ENCODE measurements around the gene DENND1A.

The DENND1A gene

GRCh38 chr9:123530244-123530643, 399.7 kb downstream of the DENND1A start:
- DNase-seq (ENCODE audit: low read depth): no peak

GRCh38 chr9:123528501-123528900, 401.4 kb downstream of the DENND1A start:
- no peak for DNase-seq (ENCODE audit: low read depth)

DNA sequence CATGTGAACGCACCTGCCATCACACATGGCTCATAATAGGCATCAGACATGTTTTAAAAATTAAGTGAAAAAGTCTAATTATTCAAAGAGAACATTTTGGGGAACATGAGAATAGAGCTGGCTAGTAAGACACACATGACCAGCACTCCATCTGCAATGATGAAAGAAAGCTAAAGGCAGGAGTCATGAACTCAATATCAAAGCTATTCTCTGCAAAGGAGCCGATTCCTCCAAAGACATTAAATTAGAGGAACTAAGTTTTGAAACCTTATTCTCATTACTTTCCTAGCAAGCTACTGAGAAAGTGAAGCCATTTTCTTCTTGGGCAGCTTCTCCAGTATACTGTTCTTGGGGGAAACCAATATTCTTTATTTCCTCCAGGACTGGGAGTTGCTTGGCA, 401.9 kb downstream of the DENND1A start:
- no peak for DNase-seq (ENCODE audit: low read depth)

GRCh38 chr9:123525957-123526356, 404.0 kb downstream of the DENND1A start:
- DNase-seq (ENCODE audit: low read depth): no peak

DNA sequence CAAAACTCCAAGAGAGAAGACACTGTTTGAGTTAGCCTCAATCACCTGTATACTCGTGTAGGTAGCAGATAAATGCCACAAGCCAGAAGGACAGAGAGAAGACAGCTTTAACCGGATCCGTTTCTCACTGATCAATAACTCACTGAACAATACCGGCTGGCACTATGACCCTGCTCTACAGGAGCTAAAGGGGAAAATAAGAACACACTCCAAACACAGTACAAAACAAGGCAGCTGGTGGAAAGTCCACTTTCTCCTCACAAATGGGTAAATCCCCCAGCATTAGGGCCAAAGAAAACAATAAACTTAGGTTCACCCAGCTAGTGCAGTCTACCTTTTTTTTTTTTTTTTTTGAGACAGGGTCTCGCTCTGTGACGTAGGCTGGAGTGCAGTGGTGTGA, 404.5 kb downstream of the DENND1A start:
- no peak for DNase-seq (ENCODE audit: low read depth)

GRCh38 chr9:123524866-123525265, 405.1 kb downstream of the DENND1A start:
- DNase-seq (ENCODE audit: low read depth): no peak

DNA sequence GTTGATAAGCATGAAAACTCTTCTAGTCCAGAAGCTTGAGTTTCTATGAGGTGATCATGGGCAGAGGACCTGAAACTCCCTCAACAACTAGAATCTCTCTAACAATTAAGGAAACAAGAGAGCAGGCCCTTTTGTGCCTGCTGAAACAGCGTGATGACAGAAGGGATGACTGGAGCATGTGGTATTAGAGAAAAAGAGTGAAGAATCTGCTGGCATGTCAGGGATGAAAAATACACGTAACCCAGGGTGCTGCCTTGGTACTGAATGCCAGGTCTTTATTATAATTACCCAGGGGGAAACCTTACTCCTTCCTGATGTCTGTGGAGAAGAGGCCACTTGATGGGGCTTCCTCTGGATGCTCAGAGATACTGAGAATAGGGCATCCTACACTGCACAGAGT, 406.1 kb downstream of the DENND1A start:
- no peak for DNase-seq (ENCODE audit: low read depth)

DNA sequence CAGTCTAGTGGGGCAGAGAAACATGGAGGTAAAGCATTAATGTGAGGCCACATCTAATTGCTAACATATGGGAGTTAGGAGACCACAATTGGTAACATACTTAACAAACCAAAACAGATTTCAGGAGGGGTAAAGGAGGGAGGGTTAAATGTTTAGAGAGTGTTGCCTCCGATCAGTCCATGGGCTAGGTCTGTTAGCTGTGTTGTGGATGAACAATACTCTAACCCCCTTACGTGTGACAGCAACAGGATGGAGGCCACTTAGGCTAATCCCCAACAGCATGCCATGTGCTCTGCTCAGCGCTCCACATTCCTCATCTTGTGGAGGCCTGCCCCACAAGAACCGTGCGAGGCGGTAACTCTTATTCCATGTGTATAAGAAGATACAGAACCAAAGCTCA, 406.9 kb downstream of the DENND1A start:
- peak; percentile 3 for DNase-seq (ENCODE audit: low read depth)

GRCh38 chr9:123522251-123522650, 407.7 kb downstream of the DENND1A start:
- DNase-seq (ENCODE audit: low read depth): no peak

DNA sequence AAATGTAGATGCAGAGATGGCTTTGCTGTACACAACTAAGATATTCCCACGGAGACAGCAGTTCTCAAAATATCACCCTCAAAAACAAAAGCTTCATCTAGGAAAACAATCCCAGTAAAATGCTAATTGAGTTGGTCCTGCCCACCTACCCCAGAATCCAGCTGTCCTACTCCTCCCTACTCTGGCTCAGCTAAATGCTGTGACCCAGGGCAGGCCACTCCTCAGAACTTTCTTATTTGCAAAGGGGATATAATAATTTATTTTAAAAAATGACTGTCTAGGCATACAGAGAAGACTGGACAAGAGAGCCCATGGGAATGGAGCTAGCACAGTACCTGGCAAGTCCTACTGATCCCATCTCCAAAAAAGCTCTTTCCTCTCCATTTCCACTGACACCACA, 411.6 kb downstream of the DENND1A start:
- DNase-seq (ENCODE audit: low read depth): no peak

DNA sequence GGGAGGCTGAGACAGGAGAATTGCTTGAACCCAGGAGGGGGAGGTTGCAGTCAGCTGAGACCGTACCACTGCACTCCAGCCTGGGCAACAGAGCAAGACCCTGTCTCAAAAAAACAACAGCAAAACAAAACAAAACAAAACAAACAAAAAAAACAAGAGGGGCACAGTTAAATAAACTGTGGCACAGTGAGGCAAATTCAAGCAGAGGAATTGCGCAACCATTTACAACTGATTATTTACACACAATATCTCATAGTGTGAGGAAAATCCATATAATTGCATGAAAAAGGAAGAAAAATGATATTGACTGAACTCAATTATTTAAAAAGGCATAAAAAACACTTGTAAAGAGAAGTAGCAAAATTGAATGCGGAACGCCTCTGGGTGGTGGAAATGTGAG, 412.4 kb downstream of the DENND1A start:
- DNase-seq (ENCODE audit: low read depth): no peak

GRCh38 chr9:123514766-123515165, 415.2 kb downstream of the DENND1A start:
- DNase-seq (ENCODE audit: low read depth): peak; percentile 5

DNA sequence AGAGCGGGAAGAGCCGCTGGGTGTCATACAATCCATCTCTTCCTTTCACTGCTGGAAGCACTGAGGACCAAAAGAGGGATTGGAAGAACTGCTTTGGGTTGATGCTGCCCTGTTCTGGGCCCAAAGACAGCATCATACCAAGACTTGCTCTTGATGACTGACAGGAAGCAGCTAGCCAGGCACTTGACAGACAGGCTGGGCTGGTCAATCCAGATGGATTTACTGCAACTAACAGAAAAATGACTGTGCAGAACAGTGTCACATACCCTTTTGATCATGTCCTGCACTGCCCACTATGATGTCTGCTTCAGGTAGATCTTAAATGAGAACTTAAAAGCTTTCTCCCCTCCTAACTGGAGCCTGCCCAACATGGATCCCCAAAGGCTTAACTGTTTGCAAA, 416.4 kb downstream of the DENND1A start:
- DNase-seq (ENCODE audit: low read depth): no peak

DNA sequence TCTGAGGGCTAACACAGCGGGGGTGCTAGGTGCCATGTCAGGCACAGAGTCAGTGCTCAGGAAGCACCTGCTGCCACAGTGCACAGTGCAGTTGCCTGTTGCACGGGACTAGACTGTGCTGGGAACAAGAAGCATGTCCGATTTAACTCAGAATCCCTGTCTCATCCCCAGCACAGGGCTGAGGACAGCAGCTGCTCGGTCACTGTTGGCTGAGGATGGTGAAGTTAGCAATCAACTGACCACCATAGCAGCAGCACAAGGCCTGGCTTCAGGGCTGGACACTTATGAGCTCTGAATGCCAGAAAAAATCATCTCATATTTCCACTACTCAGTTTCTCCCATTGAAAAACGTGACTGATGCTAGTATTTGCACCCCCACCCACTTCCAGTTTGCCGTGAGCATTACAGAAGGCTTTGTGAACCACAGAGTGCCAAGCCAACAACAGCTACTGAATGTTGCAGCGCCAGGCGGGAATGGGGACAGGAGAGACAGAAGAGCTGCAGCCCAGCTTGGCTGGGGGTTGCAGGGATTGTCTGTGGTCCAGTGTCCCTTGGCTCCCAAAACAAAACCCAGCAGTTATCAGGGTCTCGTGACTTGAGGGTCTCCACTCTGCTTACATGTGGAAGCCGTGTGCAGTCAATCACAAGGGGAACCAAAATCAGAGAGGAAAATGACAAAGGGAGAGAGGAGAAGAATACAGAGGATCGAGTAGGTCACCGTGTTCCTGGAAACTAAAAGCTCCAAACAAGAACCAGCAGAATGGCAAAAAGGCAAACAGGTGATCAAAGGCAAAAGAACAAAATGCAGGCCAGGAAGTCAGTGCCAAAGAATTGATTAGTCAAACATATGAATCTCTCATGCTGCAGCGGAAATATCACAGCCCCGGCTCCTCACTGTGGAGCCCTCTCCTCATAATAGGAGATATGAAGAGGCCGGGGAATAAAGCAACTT, 418.3 kb downstream of the DENND1A start:
- DNase-seq (ENCODE audit: low read depth): no peak

DNA sequence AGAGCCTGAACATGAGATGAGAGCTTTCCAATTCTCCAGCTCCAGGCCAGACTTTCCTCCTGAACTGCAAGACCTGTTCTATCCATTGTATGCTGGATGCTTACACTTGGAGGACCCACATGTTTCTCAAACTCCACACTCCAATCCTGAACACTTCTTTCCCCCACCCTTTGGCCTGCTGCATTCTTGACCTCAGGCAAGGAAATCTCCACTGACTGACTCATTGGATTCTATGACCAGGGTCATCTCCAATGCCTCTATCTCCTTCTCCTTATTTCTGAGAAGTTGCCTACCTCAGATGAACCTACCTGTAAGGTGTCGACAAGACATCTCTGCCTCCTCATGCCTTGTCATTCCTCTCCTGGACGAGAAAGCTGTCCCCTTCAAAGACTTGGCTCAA, 420.3 kb downstream of the DENND1A start:
- no peak for DNase-seq (ENCODE audit: low read depth)

DNA sequence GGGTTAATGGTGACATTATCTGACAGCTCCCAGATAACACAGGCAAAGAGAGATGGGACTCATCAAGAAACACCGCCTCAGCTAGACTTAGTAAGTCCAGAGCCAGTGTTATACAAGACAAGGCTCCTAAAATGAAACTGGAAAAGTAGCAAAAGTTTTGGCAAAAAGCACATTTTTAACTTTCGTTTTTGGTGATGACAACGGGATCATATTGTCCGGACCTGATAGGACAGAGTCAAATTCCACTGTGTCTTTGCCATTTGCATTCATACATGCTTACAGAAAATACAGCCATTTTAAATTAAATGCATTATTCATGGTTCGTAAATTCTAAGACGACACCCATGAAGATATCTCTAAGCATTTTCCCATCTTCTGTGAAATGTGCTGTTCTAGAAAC, 421.9 kb downstream of the DENND1A start:
- no peak for DNase-seq (ENCODE audit: low read depth)

DNA sequence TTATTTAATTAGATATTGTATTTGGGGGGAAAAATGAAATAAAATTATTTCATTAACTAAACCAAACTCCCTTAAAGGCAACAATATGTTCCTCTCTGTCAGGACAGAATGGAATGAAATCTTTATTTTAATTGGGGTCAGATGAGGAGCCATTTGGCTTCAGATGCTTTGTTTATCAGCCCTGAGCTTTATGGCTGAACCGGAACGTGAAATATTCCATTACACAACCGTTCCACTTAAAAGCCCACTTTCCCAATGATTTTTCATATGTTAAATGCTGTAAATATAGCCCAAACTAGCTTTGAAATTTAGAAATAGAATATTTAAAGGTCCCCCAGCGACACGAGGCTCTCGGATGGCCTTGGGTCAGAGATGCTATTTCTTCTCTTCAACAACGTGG, 424.4 kb downstream of the DENND1A start:
- DNase-seq (ENCODE audit: low read depth): no peak

GRCh38 chr9:123500336-123500735, 429.6 kb downstream of the DENND1A start:
- no peak for DNase-seq (ENCODE audit: low read depth)

GRCh38 chr9:123497830-123498229, 432.1 kb downstream of the DENND1A start:
- DNase-seq (ENCODE audit: low read depth): no peak

GRCh38 chr9:123495731-123496130, 434.2 kb downstream of the DENND1A start:
- DNase-seq (ENCODE audit: low read depth): no peak

- DNase-seq (ENCODE audit: low read depth): no peak
Observed at GRCh38 chr9:123493627-123494026, 436.3 kb downstream of the DENND1A start.

GRCh38 chr9:123490688-123491087, 439.2 kb downstream of the DENND1A start:
- no peak for DNase-seq (ENCODE audit: low read depth)

DNA sequence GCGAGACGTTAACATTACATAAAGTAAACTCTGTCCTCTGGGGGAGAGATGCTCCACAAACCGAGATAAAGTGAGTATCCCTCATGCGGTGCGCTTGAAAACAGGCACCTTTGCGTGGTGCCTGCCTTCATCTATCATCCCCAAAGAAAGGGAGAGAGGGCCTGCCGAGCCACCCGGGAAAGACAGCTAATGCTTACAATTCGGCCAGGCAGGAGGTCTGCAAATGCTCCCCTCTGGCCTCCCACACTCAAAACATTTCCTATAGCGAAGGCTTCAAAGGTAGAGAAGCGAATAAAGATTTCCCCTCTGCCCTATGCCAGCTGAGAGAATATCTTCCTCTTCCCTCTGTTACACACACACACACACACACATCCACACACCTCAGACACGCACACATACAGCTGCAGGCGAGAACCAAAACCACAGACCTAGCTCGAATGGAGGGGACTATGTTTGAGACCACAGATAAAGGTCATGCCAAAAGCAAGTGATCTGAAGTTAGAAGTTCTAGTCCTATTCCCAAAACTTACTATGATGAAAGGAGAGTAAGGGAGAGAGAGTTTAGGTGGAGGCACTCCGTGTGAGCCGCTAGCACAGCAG, 441.1 kb downstream of the DENND1A start:
- no peak for DNase-seq (ENCODE audit: low read depth)

Measured in iris pigment epithelial cell (primary cell).